ENCODE results near the gene HSD17B2. TPM values are rescaled to one million over a fixed set of nuclear protein-coding genes. Genes with fewer than 3 reads are reported as not detected.

HSD17B2 gene
- polyA plus RNA-seq, 3 donors: not detected

GRCh38 chr16:82046541-82046940 is 11.5 kb downstream of the HSD17B2 start:
- no peak overlapping the region for H3K27ac ChIP-seq (ENCODE audit: low read depth in 1 of 2, low read length in 2 of 2)
- H3K27me3 ChIP-seq (ENCODE audit: control insufficient read depth in 2 of 2, insufficient read depth in 2 of 2, low read length in 2 of 2): peaks cover 2 to 4% of the 10 kb centered on the region in 2 donors
- H3K27me3 Mint-ChIP-seq (ENCODE audit: low read depth in 3 of 3): peaks cover 4 to 12% (median 9%) of the 10 kb centered on the region in 3 donors
- H2AFZ ChIP-seq (ENCODE audit: insufficient read depth, low read depth, low read length, poor library complexity, severe bottlenecking): no peak overlapping the region
- DNase-seq: no peak
- no peak for TF ChIP-seq CTCF (IDR thresholded peaks at IDR 0.05)
- H3K9me3 ChIP-seq (replicated peaks in 1 of 2; ENCODE audit: control insufficient read depth in 1 of 2, insufficient read depth in 1 of 2, low read length in 2 of 2): no peaks in the 10 kb centered on the region
- peaks cover 0 to 4% (median 0%) of the 10 kb centered on the region in 7 donors for H3K9me3 Mint-ChIP-seq
- H4K20me1 ChIP-seq (ENCODE audit: insufficient read depth, low read length): no peaks in the 10 kb centered on the region
- no peaks in the 10 kb centered on the region for H3K36me3 Mint-ChIP-seq
- H3K4me3 Mint-ChIP-seq: no peak overlapping the region
- intact Hi-C loops (cut with micrococcal nuclease): no loop called here
- no peak overlapping the region for H3K9ac ChIP-seq (ENCODE audit: insufficient read depth, low read length, poor library complexity, severe bottlenecking)
- no peaks in the 10 kb centered on the region for H3K36me3 ChIP-seq (replicated peaks in 1 of 2; ENCODE audit: control insufficient read depth in 1 of 2, insufficient read depth in 2 of 2, low read length in 2 of 2)
- no peak overlapping the region for H3K4me3 ChIP-seq (replicated peaks in 1 of 3; ENCODE audit: low read depth in 2 of 3, low read length in 3 of 3)
- WGBS (ENCODE audit: insufficient coverage): no CpG with 5 or more reads among the region's 4 CpGs
- no peaks in the 10 kb centered on the region for H3K4me1 ChIP-seq (ENCODE audit: control insufficient read depth in 1 of 2, insufficient read depth in 2 of 2, low read length in 2 of 2)
- no peak overlapping the region for H3K4me2 ChIP-seq (replicated peaks; ENCODE audit: extremely low read depth, low read length, poor library complexity, severe bottlenecking)
- no peaks in the 10 kb centered on the region for H3K79me2 ChIP-seq (ENCODE audit: insufficient read depth, low read length)
- H3K27ac Mint-ChIP-seq: no peak overlapping the region
- no peaks in the 10 kb centered on the region for H3K4me1 Mint-ChIP-seq

GRCh38 chr16:82046941-82047340 is 11.9 kb downstream of the HSD17B2 start:
- Mint-ChIP-seq H3K4me1 (no peaks in the 10 kb centered on the region), H3K4me3 (no peak overlapping the region), H3K36me3 (no peaks in the 10 kb centered on the region), H3K9me3 (peaks cover 0 to 2% (median 0%) of the 10 kb centered on the region in 7 donors), H3K27ac (no peak overlapping the region), H3K27me3 (ENCODE audit: low read depth in 3 of 3) (peaks cover 2 to 12% (median 9%) of the 10 kb centered on the region in 3 donors)
- Histone ChIP-seq H2AFZ (ENCODE audit: insufficient read depth, low read depth, low read length, poor library complexity, severe bottlenecking) (no peak overlapping the region), H4K20me1 (ENCODE audit: insufficient read depth, low read length) (no peaks in the 10 kb centered on the region), H3K79me2 (ENCODE audit: insufficient read depth, low read length) (no peaks in the 10 kb centered on the region), H3K27me3 (ENCODE audit: control insufficient read depth in 2 of 2, insufficient read depth in 2 of 2, low read length in 2 of 2) (peaks cover 2 to 4% of the 10 kb centered on the region in 2 donors), H3K4me2 (replicated peaks; ENCODE audit: extremely low read depth, low read length, poor library complexity, severe bottlenecking) (no peak overlapping the region), H3K9me3 (replicated peaks in 1 of 2; ENCODE audit: control insufficient read depth in 1 of 2, insufficient read depth in 1 of 2, low read length in 2 of 2) (no peaks in the 10 kb centered on the region), H3K4me1 (ENCODE audit: control insufficient read depth in 1 of 2, insufficient read depth in 2 of 2, low read length in 2 of 2) (no peaks in the 10 kb centered on the region), H3K4me3 (replicated peaks in 1 of 3; ENCODE audit: low read depth in 2 of 3, low read length in 3 of 3) (no peak overlapping the region), H3K27ac (ENCODE audit: low read depth in 1 of 2, low read length in 2 of 2) (no peak overlapping the region), H3K9ac (ENCODE audit: insufficient read depth, low read length, poor library complexity, severe bottlenecking) (no peak overlapping the region), H3K36me3 (replicated peaks in 1 of 2; ENCODE audit: control insufficient read depth in 1 of 2, insufficient read depth in 2 of 2, low read length in 2 of 2) (no peaks in the 10 kb centered on the region)
- WGBS (ENCODE audit: insufficient coverage): 100% methylated on average over 1 of the region's 2 CpGs
- intact Hi-C loops (cut with micrococcal nuclease): no loop called here
- no peak for TF ChIP-seq CTCF (IDR thresholded peaks at IDR 0.05)
- DNase-seq: no peak
